ENCODE results near the gene TRAPPC12.
A peak's percentile ranks its signal among the peaks of the same experiment; 100 is the strongest.
"Not testable (repeated sequence)": the region's sequence is repeated elsewhere in the genome, so short reads cannot be mapped to it uniquely, and the experiment has no call there.

Gene TRAPPC12

DNA sequence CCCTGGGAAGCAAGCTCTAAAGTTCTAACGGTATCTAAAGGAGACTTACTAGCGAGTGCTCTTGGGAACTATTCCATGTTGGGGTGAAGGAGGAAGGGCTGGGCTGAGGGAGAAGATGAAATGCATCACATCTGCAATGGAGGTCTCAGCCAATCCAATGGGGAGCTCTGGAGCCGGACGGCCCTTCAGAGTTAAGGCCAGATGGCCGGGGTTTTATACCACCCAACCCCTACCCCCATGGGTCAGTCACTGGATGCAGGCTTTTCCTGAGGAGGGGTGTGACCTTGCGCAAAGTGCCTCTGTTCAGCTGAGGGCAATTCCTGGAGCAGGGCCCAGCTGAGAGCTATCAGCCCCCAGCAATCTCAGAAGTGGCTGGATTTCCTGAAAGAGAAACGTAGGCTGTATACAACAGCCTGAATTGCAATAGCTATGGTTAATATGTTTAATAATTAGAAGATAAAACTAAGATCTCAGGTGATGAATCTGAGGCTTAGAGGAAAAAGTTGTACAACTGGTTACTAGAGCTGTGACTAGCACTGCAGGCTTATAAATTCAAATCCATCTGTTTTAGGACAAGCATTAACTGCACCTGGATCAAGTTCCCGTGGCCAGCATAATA lies 23.4 kb upstream of the TRAPPC12 start:
- Mint-ChIP-seq H3K4me1 (ENCODE audit: low read depth) (peaks cover 12% of the 10 kb centered on the region), H3K9me3 (peaks cover 24% of the 10 kb centered on the region), H3K4me3 (no peak overlapping the region), H3K36me3 (ENCODE audit: low read depth) (peaks cover 36% of the 10 kb centered on the region), H3K27me3 (ENCODE audit: low read depth) (no peaks in the 10 kb centered on the region), H3K27ac (no peak overlapping the region)

DNA sequence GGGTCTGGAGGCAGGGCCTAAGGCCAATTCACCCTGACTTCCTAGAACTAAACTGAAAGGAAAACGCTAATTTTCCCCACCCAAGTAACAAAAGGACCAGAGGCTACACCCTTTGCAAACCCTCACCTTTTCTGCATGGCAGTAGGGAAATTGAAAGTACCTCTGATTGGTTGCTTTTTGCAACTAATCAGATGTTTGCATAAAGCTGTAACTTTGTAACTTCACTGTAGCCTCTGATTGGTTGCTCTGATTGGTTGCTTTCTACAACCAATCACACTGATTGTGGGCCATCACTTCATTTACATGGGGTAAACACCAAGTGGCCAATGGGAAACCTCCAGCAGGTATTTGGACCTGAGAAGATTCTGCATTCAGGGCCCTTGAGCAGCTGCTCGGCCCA lies 22.7 kb upstream of the TRAPPC12 start:
- Mint-ChIP-seq H3K27ac (no peak overlapping the region), H3K4me1 (ENCODE audit: low read depth) (peaks cover 18% of the 10 kb centered on the region), H3K4me3 (no peak overlapping the region), H3K27me3 (ENCODE audit: low read depth) (no peaks in the 10 kb centered on the region), H3K9me3 (peaks cover 17% of the 10 kb centered on the region), H3K36me3 (ENCODE audit: low read depth) (peaks cover 29% of the 10 kb centered on the region)

- Mint-ChIP-seq H3K9me3 (peaks cover 14% of the 10 kb centered on the region), H3K4me1 (ENCODE audit: low read depth) (peaks cover 22% of the 10 kb centered on the region), H3K36me3 (ENCODE audit: low read depth) (peaks cover 24% of the 10 kb centered on the region)
- H3K4me3 Mint-ChIP-seq; H3K27me3 Mint-ChIP-seq (ENCODE audit: low read depth); H3K27ac Mint-ChIP-seq: not testable (repeated sequence)
Observed at GRCh38 chr2:3357446-3357845, 22.0 kb upstream of the TRAPPC12 start.

- H3K36me3 Mint-ChIP-seq (ENCODE audit: low read depth): peaks cover 20% of the 10 kb centered on the region
- no peaks in the 10 kb centered on the region for H3K27me3 Mint-ChIP-seq (ENCODE audit: low read depth)
- H3K4me1 Mint-ChIP-seq (ENCODE audit: low read depth): peaks cover 27% of the 10 kb centered on the region
- no peak overlapping the region for H3K27ac Mint-ChIP-seq
- H3K9me3 Mint-ChIP-seq: peaks cover 9% of the 10 kb centered on the region
- no peak overlapping the region for H3K4me3 Mint-ChIP-seq
Observed at GRCh38 chr2:3357926-3358325, 21.6 kb upstream of the TRAPPC12 start.

DNA sequence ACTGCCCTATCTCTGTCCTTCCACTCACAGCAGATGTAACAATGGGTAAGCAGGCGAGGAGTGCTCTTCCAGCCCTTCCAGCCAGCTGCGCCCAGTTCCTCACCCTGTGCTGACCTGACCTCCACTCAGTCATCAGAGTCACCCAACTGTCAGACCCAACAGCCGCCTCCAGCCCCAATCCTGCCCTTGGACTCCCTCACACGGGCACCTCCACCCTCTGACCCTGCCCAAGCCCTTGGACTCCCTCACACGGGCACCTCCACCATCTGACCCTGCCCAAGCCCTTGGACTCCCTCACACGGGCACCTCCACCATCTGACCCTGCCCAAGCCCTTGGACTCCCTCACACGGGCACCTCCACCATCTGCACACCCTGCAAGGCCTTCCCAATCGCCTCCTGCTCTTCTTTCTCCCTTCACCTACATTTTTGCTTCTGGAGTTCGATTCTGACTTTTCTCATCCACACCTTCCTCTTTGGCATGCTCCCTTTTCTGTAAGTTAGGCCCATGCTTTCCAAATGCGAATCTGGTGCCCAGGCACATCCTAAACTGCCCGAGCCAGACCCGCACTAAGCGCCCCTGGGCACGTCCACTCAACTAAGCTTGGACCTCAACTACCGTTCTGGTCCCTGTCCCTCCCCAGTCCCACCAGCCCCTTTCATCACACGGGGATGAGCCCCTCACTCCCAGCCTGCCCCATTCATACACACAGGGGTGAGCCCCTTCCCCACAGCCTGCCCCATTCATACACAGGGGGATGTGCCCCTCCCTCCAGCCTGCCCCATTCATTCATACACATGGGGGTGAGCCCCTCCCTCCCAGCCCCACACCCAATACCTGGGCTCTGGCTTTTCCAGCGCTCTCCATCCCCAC lies 17.7 kb upstream of the TRAPPC12 start:
- H3K9me3 Mint-ChIP-seq: no peaks in the 10 kb centered on the region
- H3K27ac Mint-ChIP-seq: peak overlapping the region; percentile 18
- peaks cover 2% of the 10 kb centered on the region for H3K36me3 Mint-ChIP-seq (ENCODE audit: low read depth)
- H3K4me1 Mint-ChIP-seq (ENCODE audit: low read depth): peaks cover 32% of the 10 kb centered on the region
- no peaks in the 10 kb centered on the region for H3K27me3 Mint-ChIP-seq (ENCODE audit: low read depth)
- H3K4me3 Mint-ChIP-seq: peak overlapping the region; percentile 0

- Mint-ChIP-seq H3K4me1 (ENCODE audit: low read depth) (peaks cover 32% of the 10 kb centered on the region), H3K27me3 (ENCODE audit: low read depth) (no peaks in the 10 kb centered on the region), H3K4me3 (no peak overlapping the region), H3K9me3 (no peaks in the 10 kb centered on the region), H3K36me3 (ENCODE audit: low read depth) (peaks cover 6% of the 10 kb centered on the region), H3K27ac (no peak overlapping the region)
Observed at GRCh38 chr2:3365219-3365618, 14.3 kb upstream of the TRAPPC12 start.

DNA sequence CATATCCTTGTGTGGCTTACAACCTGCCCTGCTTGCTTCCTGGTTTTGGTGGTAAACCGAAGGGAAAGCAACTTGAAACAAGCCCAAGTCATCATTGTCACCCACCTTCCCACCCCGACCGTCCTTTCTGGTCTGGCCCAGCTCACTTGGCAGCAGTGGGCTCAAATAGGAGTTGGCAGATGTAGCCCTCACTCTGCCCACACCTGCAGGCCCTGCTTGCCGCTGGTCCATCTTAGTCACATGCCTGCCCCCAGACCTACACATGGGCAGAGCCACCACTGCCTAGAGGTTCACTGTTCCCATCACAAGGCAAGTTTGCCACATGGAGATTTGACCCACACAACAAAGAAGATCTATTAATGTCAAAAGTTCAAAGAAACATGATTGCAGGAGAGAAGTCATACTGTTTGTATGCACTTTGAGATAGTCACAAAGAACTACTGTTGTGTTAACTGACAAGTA lies 11.2 kb upstream of the TRAPPC12 start:
- no peaks in the 10 kb centered on the region for H3K9me3 Mint-ChIP-seq
- no peak overlapping the region for H3K27ac Mint-ChIP-seq
- H3K4me3 Mint-ChIP-seq: no peak overlapping the region
- H3K4me1 Mint-ChIP-seq (ENCODE audit: low read depth): peaks cover 14% of the 10 kb centered on the region
- peaks cover 6% of the 10 kb centered on the region for H3K36me3 Mint-ChIP-seq (ENCODE audit: low read depth)
- H3K27me3 Mint-ChIP-seq (ENCODE audit: low read depth): no peaks in the 10 kb centered on the region

DNA sequence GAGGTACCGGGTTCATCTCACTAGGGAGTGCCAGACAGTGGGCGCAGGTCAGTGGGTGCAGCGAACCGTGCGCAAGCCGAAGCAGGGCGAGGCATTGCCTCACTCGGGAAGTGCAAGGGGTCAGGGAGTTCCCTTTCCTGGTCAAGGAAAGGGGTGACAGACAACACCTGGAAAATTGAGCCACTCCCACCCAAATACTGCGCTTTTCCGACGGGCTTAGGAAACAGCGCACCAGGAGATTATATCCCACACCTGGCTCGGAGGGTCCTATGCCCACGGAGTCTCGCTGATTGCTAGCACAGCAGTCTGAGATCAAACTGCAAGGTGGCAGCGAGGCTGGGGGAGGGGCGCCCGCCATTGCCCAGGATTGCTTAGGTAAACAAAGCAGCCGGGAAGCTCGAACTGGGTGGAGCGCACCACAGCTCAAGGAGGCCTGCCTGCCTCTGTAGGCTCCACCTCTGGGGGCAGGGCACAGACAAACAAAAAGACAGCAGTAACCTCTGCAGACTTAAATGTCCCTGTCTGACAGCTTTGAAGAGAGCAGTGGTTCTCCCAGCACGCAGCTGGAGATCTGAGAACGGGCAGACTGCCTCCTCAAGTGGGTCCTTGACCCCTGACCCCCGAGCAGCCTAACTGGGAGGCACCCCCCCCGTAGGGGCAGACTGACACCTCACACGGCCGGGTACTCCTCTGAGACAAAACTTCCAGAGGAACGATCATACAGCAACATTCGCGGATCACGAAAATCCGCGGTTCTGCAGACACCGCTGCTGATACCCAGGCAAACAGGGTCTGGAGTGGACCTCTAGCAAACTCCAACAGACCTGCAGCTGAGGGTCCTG lies 9.9 kb upstream of the TRAPPC12 start:
- not testable (repeated sequence) for H3K27ac Mint-ChIP-seq; H3K27me3 Mint-ChIP-seq (ENCODE audit: low read depth); H3K4me3 Mint-ChIP-seq; H3K36me3 Mint-ChIP-seq (ENCODE audit: low read depth); H3K9me3 Mint-ChIP-seq
- H3K4me1 Mint-ChIP-seq (ENCODE audit: low read depth): peaks cover 14% of the 10 kb centered on the region

- Mint-ChIP-seq H3K9me3 (no peaks in the 10 kb centered on the region), H3K27ac (peak overlapping the region; percentile 98), H3K27me3 (ENCODE audit: low read depth) (no peaks in the 10 kb centered on the region), H3K4me3 (peak overlapping the region; percentile 94), H3K36me3 (ENCODE audit: low read depth) (peaks cover 18% of the 10 kb centered on the region), H3K4me1 (ENCODE audit: low read depth) (peaks cover 31% of the 10 kb centered on the region)
Observed at GRCh38 chr2:3376821-3377220, 2.7 kb upstream of the TRAPPC12 start.

DNA sequence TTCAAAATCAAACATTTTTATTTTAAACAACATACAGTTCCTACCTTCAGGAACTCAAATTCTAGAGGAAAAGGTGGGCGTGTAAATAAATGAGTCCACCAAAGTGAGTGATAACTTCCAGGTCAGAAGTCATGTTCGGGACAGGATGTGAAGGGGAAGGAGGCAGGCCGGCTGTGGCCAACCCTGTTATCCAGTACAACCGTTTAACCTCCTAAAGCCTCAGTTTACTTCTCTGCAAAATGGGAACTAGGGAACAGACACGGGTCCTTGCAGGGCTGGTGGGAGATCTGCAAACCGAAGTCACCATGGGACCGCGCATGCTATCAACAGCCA lies 2.2 kb upstream of the TRAPPC12 start:
- Mint-ChIP-seq H3K27ac (peak overlapping the region; percentile 98), H3K9me3 (no peaks in the 10 kb centered on the region), H3K36me3 (ENCODE audit: low read depth) (peaks cover 18% of the 10 kb centered on the region), H3K27me3 (ENCODE audit: low read depth) (no peaks in the 10 kb centered on the region), H3K4me3 (peak overlapping the region; percentile 94), H3K4me1 (ENCODE audit: low read depth) (peaks cover 32% of the 10 kb centered on the region)

DNA sequence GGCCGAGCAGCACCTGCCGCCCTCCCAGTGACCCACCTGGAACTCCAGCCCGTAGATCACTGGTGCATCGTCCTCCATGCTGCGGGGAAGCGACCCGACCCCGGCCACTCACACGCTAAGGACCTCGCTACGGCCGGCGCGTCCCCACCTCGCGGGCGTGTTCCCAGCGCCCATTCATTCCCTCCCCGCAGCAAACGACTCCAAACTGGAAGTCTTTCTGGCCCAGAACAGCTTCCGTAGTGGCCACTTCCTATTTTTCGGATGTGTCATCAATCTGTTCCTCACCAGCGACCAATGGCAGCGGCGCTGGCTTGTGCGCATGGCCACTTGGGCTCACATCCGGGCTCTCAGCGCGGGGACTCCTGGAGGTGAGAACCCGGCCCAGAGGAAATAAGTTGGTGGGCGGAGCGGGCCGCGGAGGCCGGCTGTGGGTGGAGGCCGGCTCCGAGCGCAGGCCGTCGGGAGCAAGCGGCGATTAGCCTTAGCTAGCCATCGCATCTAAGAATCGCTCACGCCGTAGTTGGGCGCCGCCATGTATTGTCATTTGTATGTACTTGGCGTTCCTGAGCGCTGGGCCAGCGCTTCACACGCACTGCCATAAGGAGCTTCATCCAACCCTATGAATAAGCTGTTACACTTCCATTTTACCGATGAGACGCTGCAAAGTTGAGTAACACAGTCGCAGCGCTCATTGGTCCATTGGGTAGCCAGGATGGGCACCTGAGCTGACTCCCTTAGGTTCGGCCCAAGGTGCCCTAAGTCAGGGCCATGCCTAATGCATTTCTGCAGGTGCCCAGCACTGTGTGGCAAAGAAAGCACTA lies 1.7 kb upstream of the TRAPPC12 start, which contains the start of gene EIPR1:
EIPR1 (minus strand) TSS at position 207 of the 821 bp plus-strand sequence; CDS start at position 78, 129 bp downstream.
- Mint-ChIP-seq H3K36me3 (ENCODE audit: low read depth) (peaks cover 18% of the 10 kb centered on the region), H3K9me3 (no peaks in the 10 kb centered on the region), H3K4me1 (ENCODE audit: low read depth) (peaks cover 32% of the 10 kb centered on the region), H3K4me3 (peak within 1 kb of the TSS; percentile 94), H3K27me3 (ENCODE audit: low read depth) (no peaks in the 10 kb centered on the region), H3K27ac (peak within 1 kb of the TSS; percentile 98)

GRCh38 chr2:3379339-3379646 lies 201 bp upstream of the TRAPPC12 start:
- no peaks in the 10 kb centered on the region for H3K9me3 Mint-ChIP-seq
- H3K36me3 Mint-ChIP-seq (ENCODE audit: low read depth): peaks cover 18% of the 10 kb centered on the region
- H3K27ac Mint-ChIP-seq: peak overlapping the region; percentile 98
- peaks cover 32% of the 10 kb centered on the region for H3K4me1 Mint-ChIP-seq (ENCODE audit: low read depth)
- peak overlapping the region; percentile 90 for H3K4me3 Mint-ChIP-seq
- no peaks in the 10 kb centered on the region for H3K27me3 Mint-ChIP-seq (ENCODE audit: low read depth)

DNA sequence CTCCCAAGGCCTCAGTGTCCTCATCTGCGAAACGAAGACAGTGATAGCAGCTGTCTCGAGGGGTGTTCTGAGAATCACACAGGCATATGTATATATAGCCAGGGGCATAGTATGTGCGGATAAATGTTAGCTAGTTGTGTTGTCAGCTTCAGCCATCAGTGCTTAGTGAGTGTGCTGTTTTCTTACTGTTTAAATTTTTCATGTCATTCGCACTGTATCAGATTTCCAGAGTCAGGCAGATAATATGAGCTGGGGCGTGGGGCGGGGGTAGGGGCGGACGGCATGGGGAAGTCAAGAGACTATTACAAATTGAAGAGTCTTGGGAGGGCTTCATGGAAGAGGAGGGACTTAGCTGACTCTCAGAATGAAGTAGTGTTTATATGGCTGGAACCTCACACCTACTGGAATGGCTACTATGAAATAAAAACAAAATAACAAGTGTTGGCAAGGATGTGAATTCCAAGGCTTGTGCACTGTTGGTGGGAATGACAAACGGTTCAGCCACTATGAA lies 7.0 kb downstream of the TRAPPC12 start:
- Mint-ChIP-seq H3K4me3 (no peak overlapping the region), H3K27me3 (ENCODE audit: low read depth) (no peaks in the 10 kb centered on the region), H3K36me3 (ENCODE audit: low read depth) (peaks cover 21% of the 10 kb centered on the region), H3K4me1 (ENCODE audit: low read depth) (peaks cover 8% of the 10 kb centered on the region), H3K27ac (no peak overlapping the region), H3K9me3 (no peaks in the 10 kb centered on the region)

- Mint-ChIP-seq H3K27me3 (ENCODE audit: low read depth) (no peaks in the 10 kb centered on the region), H3K9me3 (no peaks in the 10 kb centered on the region), H3K27ac (no peak overlapping the region), H3K36me3 (ENCODE audit: low read depth) (peaks cover 23% of the 10 kb centered on the region), H3K4me1 (ENCODE audit: low read depth) (peaks cover 4% of the 10 kb centered on the region), H3K4me3 (no peak overlapping the region)
Observed at GRCh38 chr2:3387011-3387410, 7.5 kb downstream of the TRAPPC12 start.
